Left ventricle myocardium inferior (tissue), 1 donor: ENCODE measurements around the gene LRRC47. TPM values are rescaled to one million over a fixed set of nuclear protein-coding genes. Genes with fewer than 3 reads are reported as not detected.

Source experiments
- DNase-seq: peaks from one replicate; pipeline ENCODE4 v3.0.0-alpha.2; 2020
- H3K27ac ChIP-seq: fragments of 200-600 bp; replicated peaks from 2 replicates; pipeline ENCODE4 v1.8.0; 2021
- H3K27me3 ChIP-seq: fragments of 200-600 bp; 2 replicates; pipeline ENCODE4 v1.8.0; 2021; ENCODE audit warnings: low read depth
- H3K36me3 ChIP-seq: fragments of 200-600 bp; 2 replicates; pipeline ENCODE4 v1.8.0; 2021
- H3K4me1 ChIP-seq: fragments of 200-600 bp; 2 replicates; pipeline ENCODE4 v1.8.0; 2021
- H3K4me3 ChIP-seq: fragments of 200-600 bp; 2 replicates; pipeline ENCODE4 v1.8.0; 2021; ENCODE audit warnings: mild to moderate bottlenecking, moderate library complexity
- H3K9me3 ChIP-seq: fragments of 200-600 bp; replicated peaks from 2 replicates; pipeline ENCODE4 v1.8.0; 2021
- intact Hi-C: fragments of 100-400 bp; cut with micrococcal nuclease; formaldehyde crosslinking; loops from one replicate; pipeline ENCODE4 v1.11.0; 2022
- total RNA-seq: library from RNA; stranded (reverse); fragmentation: NEBNext Ultra II Directional; extraction: Animal tissue kit (Norgen Biotek cat#: 25700); gene quantifications from one replicate; pipeline ENCODE4 v1.2.1, GENCODE V29; 2021
- TF ChIP-seq, protein P1 (sequence below): fragments of 200-600 bp; IDR thresholded peaks from 2 replicates; pipeline ENCODE4 v1.8.0; 2021; ENCODE audit warnings: antibody characterized with exemption, mild to moderate bottlenecking, borderline replicate concordance
- donor health status: DM: no; HTN: yes; CAD: no; lungs with severe emphysema.

Gene LRRC47
- total RNA-seq, 1 donor from 2014 or later, result 58.2 TPM

DNA sequence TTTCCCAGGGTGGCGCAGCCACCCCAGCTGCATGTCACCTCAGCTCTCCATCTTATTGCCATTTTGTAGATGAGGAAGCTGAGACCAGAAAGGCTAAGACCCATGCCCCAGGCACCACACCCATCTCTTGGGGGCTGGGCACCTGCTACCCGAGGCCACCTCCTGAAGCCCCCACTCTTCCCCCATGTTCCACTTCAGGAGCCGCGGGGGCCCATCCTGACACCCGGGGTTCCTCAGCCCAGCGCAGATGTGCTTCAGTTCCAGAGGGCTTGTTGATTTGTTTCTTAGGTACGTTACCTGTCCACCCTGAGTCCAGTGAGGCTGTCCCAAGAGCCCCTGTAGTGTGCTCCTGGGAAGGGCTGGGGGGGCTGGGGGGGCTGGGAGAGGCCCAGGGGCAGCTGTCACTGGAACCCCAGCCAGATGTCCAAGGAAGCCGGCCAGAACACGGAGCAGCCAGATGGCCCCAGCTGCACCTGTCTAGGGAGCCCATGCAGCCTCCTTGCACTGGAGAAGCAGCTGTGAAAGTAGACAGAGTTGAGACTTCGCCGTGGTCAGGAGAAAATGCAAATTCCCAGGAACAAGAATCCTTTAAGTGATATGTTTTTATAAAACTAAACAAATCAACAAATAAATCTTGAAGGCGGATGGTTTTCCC is 61.1 kb downstream of the LRRC47 start:
- peaks cover 42% of the 10 kb centered on the region for H3K36me3 ChIP-seq
- TF ChIP-seq, protein P1, sequence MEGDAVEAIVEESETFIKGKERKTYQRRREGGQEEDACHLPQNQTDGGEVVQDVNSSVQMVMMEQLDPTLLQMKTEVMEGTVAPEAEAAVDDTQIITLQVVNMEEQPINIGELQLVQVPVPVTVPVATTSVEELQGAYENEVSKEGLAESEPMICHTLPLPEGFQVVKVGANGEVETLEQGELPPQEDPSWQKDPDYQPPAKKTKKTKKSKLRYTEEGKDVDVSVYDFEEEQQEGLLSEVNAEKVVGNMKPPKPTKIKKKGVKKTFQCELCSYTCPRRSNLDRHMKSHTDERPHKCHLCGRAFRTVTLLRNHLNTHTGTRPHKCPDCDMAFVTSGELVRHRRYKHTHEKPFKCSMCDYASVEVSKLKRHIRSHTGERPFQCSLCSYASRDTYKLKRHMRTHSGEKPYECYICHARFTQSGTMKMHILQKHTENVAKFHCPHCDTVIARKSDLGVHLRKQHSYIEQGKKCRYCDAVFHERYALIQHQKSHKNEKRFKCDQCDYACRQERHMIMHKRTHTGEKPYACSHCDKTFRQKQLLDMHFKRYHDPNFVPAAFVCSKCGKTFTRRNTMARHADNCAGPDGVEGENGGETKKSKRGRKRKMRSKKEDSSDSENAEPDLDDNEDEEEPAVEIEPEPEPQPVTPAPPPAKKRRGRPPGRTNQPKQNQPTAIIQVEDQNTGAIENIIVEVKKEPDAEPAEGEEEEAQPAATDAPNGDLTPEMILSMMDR, result no peak
- peaks cover 35% of the 10 kb centered on the region for H3K27me3 ChIP-seq
- H3K4me3 ChIP-seq, result no peak overlapping the region
- H3K4me1 ChIP-seq, result peaks cover 45% of the 10 kb centered on the region
- intact Hi-C loops, result no loop called here
- no peak for DNase-seq
- no peaks in the 10 kb centered on the region for H3K9me3 ChIP-seq
- H3K27ac ChIP-seq, result peak overlapping the region; percentile 62

DNA sequence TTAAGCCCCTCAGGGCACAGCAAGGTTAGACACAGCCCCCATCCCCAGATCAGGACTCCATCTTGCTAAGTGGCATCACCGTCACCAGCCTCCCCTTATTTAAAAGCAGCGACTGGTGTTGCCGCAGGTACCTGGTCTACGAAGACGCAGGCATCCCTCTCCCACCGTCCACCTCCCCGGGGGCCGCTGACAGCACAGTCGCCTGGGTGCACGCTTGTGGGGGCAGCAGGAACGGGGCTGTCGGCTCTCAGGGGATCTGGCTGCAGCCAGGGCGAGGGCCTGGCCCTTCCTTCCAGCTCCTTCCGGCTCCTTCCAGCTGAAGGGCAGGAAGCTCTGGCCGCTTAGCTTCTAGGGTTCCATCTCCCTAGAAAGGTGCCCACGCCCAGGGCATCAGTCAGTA is 61.7 kb downstream of the LRRC47 start:
- intact Hi-C loops, result no loop called here
- Histone ChIP-seq H3K27me3 (peaks cover 41% of the 10 kb centered on the region), H3K4me3 (no peak overlapping the region), H3K36me3 (peaks cover 37% of the 10 kb centered on the region), H3K4me1 (peaks cover 45% of the 10 kb centered on the region), H3K9me3 (no peaks in the 10 kb centered on the region), H3K27ac (no peak overlapping the region)
- TF ChIP-seq, protein P1, result no peak
- DNase-seq, result no peak

DNA sequence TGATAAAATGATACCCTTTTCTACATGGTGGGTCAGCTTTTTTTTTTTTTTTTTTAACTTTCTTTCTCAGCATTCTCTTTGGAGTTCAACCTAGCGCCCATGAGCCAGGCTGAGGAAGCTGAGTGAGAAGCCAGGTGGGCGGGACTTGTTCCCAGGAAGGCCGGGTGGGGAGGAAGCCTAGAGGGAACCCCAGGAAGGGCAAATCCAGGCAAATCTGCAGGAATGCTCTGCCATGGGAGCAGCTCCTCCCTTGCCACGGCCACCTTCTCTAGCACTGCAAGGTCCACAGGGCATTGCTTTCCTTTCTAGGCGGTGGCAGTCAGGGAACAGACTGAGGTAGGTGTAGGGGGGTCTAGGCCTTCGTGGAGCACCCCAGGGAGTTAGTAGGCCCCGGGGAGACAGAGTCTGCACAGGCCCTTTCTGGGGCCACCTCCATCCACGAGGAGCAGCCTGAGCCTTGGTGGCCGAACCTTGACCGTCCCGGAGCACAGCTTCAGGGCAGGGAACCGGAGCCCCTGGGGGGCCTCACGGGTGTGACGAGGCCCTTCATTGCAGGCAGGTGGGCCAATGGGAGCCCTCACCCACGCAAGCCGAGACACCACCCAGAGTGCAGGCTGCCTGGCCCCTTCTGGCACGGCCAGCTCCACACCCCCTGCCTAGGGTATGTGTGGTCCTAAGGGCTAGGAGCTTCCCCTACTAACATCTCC is 62.3 kb downstream of the LRRC47 start:
- Histone ChIP-seq H3K4me1 (peaks cover 45% of the 10 kb centered on the region), H3K36me3 (peaks cover 36% of the 10 kb centered on the region), H3K4me3 (no peak overlapping the region), H3K27ac (no peak overlapping the region), H3K27me3 (peaks cover 46% of the 10 kb centered on the region), H3K9me3 (no peaks in the 10 kb centered on the region)
- no peak for DNase-seq
- intact Hi-C loops, result no loop called here
- TF ChIP-seq, protein P1, result no peak

DNA sequence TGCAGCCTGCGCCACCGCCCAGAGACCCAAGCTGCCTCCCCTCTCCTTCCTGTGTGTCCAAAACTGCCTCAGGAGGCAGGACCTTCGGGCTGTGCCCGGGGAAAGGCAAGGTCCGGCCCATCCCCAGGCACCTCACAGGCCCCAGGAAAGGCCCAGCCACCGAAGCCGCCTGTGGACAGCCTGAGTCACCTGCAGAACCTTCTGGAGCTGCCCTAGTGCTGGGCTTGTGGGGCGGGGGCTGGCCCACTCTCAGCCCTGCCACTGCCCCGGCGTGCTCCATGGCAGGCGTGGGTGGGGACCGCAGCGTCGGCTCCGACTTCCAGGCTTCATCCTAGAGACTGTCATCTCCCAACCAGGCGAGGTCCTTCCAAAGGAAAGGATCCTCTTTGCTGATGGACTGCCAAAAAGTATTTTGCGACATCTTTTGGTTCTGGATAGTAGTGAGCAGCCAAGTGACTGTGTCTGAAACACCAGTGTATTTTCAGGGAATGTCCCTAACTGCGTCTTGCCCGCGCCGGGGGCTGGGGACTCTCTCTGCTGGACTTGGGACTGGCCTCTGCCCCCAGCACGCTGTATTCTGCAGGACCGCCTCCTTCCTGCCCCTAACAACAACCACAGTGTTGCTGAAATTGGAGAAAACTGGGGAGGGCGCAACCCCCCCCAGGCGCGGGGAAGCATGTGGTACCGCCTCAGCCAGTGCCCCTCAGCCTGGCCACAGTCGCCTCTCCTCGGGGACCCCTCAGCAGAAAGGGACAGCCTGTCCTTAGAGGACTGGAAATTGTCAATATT is 63.0 kb downstream of the LRRC47 start:
- H3K9me3 ChIP-seq, result no peaks in the 10 kb centered on the region
- H3K4me1 ChIP-seq, result peaks cover 45% of the 10 kb centered on the region
- H3K4me3 ChIP-seq, result no peak overlapping the region
- TF ChIP-seq, protein P1, result no peak
- intact Hi-C loops, result no loop called here
- H3K27me3 ChIP-seq, result peaks cover 54% of the 10 kb centered on the region
- H3K27ac ChIP-seq, result no peak overlapping the region
- H3K36me3 ChIP-seq, result peaks cover 30% of the 10 kb centered on the region
- DNase-seq, result no peak

DNA sequence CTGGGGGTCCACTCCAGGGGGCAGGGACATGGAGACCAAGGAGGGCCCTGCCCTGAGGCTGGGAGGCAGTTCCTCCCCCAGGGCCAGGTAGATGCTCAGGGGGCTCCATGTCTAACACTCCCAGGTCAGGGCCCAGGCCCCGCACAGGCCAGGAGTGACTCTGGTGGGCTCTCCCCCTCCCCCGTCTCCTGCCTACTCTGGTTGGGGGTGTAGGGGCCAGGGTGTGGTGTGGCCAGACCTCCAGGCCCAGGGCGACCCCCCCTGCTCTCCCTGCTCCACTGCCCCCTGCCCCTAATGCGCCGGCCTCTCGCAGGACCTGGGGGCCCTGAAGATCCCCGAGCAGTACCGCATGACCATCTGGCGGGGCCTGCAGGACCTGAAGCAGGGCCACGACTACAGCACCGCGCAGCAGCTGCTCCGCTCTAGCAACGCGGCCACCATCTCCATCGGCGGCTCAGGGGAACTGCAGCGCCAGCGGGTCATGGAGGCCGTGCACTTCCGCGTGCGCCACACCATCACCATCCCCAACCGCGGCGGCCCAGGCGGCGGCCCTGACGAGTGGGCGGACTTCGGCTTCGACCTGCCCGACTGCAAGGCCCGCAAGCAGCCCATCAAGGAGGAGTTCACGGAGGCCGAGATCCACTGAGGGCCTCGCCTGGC is 63.7 kb downstream of the LRRC47 start:
- H3K27ac ChIP-seq, result no peak overlapping the region
- H3K4me3 ChIP-seq, result no peak overlapping the region
- H3K36me3 ChIP-seq, result peaks cover 23% of the 10 kb centered on the region
- H3K9me3 ChIP-seq, result no peaks in the 10 kb centered on the region
- peaks cover 45% of the 10 kb centered on the region for H3K4me1 ChIP-seq
- TF ChIP-seq, protein P1, result no peak
- H3K27me3 ChIP-seq, result peaks cover 61% of the 10 kb centered on the region
- DNase-seq, result no peak
- intact Hi-C loops, result no loop called here
